ENCODE results near the gene ASCC3. TPM values are rescaled to one million over a fixed set of nuclear protein-coding genes. Genes with fewer than 3 reads are reported as not detected.

Gene ASCC3
- total RNA-seq, 1 experiment from 2014 or later: 48.2 TPM

- ChIA-PET CTCF (interaction anchor here (0.6 to 1.1 kb wide), 3 partner anchors 8 to 478 kb away, joined by 3 read pairs; no protein-coding TSS in a partner anchor), POLR2A (no interaction called here)
- H3K36me3 Mint-ChIP-seq (ENCODE audit: insufficient read depth, unreplicated experiment): no peaks in the 10 kb centered on the region
- peak in 1 of 2 experiments; percentile 55 for DNase-seq
- peak; percentile 70 to 73 for TF ChIP-seq CTCF (IDR thresholded peaks at IDR 0.05; ENCODE audit: insufficient read depth in 1 of 2, low read depth in 1 of 2, low read length in 1 of 2, severe bottlenecking in 1 of 2, unreplicated experiment in 1 of 2)
- no peaks in the 10 kb centered on the region for H3K9me3 Mint-ChIP-seq (ENCODE audit: unreplicated experiment)
- H3K4me3 ChIP-seq (ENCODE audit: low read depth, low read length): no peak overlapping the region
- no peak overlapping the region for H3K27ac Mint-ChIP-seq (ENCODE audit: unreplicated experiment)
- no peak overlapping the region for H3K4me3 Mint-ChIP-seq (ENCODE audit: unreplicated experiment)
- H3K27me3 ChIP-seq (replicated peaks; ENCODE audit: control insufficient read depth, insufficient read depth, low read length): no peaks in the 10 kb centered on the region
- H3K27me3 Mint-ChIP-seq (ENCODE audit: insufficient read depth, unreplicated experiment): no peaks in the 10 kb centered on the region
- no peaks in the 10 kb centered on the region for H3K36me3 ChIP-seq (ENCODE audit: control insufficient read depth, insufficient read depth, low read length)
- intact Hi-C loops (cut with micrococcal nuclease; ENCODE audit: unreplicated experiment): loop anchor here (1.0 to 10.0 kb wide), 8 partner anchors 94 to 477 kb away; no protein-coding TSS in a partner anchor
- H3K9me3 ChIP-seq: no peaks in the 10 kb centered on the region
- BruUV-seq (replicated peaks): no TSS peak
- no peaks in the 10 kb centered on the region for H3K4me1 ChIP-seq
- no peaks in the 10 kb centered on the region for H3K4me1 Mint-ChIP-seq (ENCODE audit: low read depth, unreplicated experiment)
These were observed 401.7 kb downstream of the ASCC3 start for GRCh38 chr6:100479179-100480035.

GRCh38 chr6:100475554-100476320 lies 405.4 kb downstream of the ASCC3 start:
- intact Hi-C loops (cut with micrococcal nuclease; ENCODE audit: unreplicated experiment): loop anchor here (10.0 kb wide), 1 partner anchor 221 kb away; no protein-coding TSS in a partner anchor
- Histone ChIP-seq H3K4me3 (ENCODE audit: low read depth, low read length) (no peak overlapping the region), H3K27me3 (replicated peaks; ENCODE audit: control insufficient read depth, insufficient read depth, low read length) (no peaks in the 10 kb centered on the region), H3K9me3 (no peaks in the 10 kb centered on the region), H3K36me3 (ENCODE audit: control insufficient read depth, insufficient read depth, low read length) (no peaks in the 10 kb centered on the region), H3K4me1 (no peaks in the 10 kb centered on the region)
- H3K4me3 Mint-ChIP-seq (ENCODE audit: unreplicated experiment): no peak overlapping the region
- ChIA-PET CTCF (interaction anchor here (1.1 kb wide), 1 partner anchor 359 kb away, joined by 3 read pairs; no protein-coding TSS in a partner anchor), POLR2A (no interaction called here)
- no peak overlapping the region for H3K27ac Mint-ChIP-seq (ENCODE audit: unreplicated experiment)
- H3K36me3 Mint-ChIP-seq (ENCODE audit: insufficient read depth, unreplicated experiment): no peaks in the 10 kb centered on the region
- no peak for DNase-seq
- no peaks in the 10 kb centered on the region for H3K9me3 Mint-ChIP-seq (ENCODE audit: unreplicated experiment)
- TF ChIP-seq CTCF (IDR thresholded peaks at IDR 0.05; ENCODE audit: insufficient read depth in 1 of 2, low read depth in 1 of 2, low read length in 1 of 2, severe bottlenecking in 1 of 2, unreplicated experiment in 1 of 2): no peak
- BruUV-seq (replicated peaks): no TSS peak
- H3K4me1 Mint-ChIP-seq (ENCODE audit: low read depth, unreplicated experiment): no peaks in the 10 kb centered on the region
- no peaks in the 10 kb centered on the region for H3K27me3 Mint-ChIP-seq (ENCODE audit: insufficient read depth, unreplicated experiment)

- no peak overlapping the region for H3K4me3 ChIP-seq (ENCODE audit: low read depth, low read length)
- ChIA-PET POLR2A (no interaction called here), CTCF (no interaction called here)
- intact Hi-C loops (cut with micrococcal nuclease; ENCODE audit: unreplicated experiment): loop anchor here (10.0 kb wide), 1 partner anchor 218 kb away; no protein-coding TSS in a partner anchor
- H3K36me3 ChIP-seq (ENCODE audit: control insufficient read depth, insufficient read depth, low read length): no peaks in the 10 kb centered on the region
- H3K27me3 Mint-ChIP-seq (ENCODE audit: insufficient read depth, unreplicated experiment): no peaks in the 10 kb centered on the region
- no TSS peak for BruUV-seq (replicated peaks)
- no peaks in the 10 kb centered on the region for H3K9me3 ChIP-seq
- H3K4me1 ChIP-seq: no peaks in the 10 kb centered on the region
- DNase-seq: no peak
- H3K27me3 ChIP-seq (replicated peaks; ENCODE audit: control insufficient read depth, insufficient read depth, low read length): no peaks in the 10 kb centered on the region
- H3K36me3 Mint-ChIP-seq (ENCODE audit: insufficient read depth, unreplicated experiment): no peaks in the 10 kb centered on the region
- no peaks in the 10 kb centered on the region for H3K4me1 Mint-ChIP-seq (ENCODE audit: low read depth, unreplicated experiment)
- H3K4me3 Mint-ChIP-seq (ENCODE audit: unreplicated experiment): no peak overlapping the region
- TF ChIP-seq CTCF (IDR thresholded peaks at IDR 0.05; ENCODE audit: insufficient read depth in 1 of 2, low read depth in 1 of 2, low read length in 1 of 2, severe bottlenecking in 1 of 2, unreplicated experiment in 1 of 2): no peak
- H3K9me3 Mint-ChIP-seq (ENCODE audit: unreplicated experiment): no peaks in the 10 kb centered on the region
- no peak overlapping the region for H3K27ac Mint-ChIP-seq (ENCODE audit: unreplicated experiment)
These were observed 407.9 kb downstream of the ASCC3 start for GRCh38 chr6:100473182-100473581.

Data from Caco-2 (cell line).